ENCODE data around the gene RBPMS2. TPM values are rescaled to one million over a fixed set of nuclear protein-coding genes. Genes with fewer than 3 reads are reported as not detected.

RBPMS2 gene
- total RNA-seq, 4 donors from 2014 or later = 0.15 to 1.8 (median 1.1) TPM; not detected in 1

DNA sequence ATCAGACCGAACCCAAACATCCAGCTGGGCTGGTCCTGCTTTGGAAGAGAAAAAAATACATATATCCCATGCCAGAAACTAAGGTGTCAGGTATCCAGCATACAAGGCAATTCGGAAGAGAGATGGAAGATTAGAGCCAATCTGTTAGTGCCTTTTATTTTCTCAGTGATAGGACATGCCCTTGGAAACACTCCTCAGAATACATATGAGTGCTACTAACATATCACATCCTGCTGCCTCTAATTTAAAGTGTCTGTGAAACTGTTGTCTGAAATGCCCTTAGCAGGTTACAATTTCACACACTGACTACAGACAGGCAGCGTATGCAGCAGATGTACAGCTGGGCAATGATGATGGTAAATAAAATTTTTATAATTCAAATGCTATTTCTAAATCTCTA is 78.9 kb downstream of the RBPMS2 start:
- intact Hi-C loops (cut with DNase I; ENCODE audit: low total_unique reads) = no loop called here
- H3K4me3 ChIP-seq (ENCODE audit: low read depth, poor library complexity, severe bottlenecking) = no peak overlapping the region
- TF ChIP-seq, protein P1, sequence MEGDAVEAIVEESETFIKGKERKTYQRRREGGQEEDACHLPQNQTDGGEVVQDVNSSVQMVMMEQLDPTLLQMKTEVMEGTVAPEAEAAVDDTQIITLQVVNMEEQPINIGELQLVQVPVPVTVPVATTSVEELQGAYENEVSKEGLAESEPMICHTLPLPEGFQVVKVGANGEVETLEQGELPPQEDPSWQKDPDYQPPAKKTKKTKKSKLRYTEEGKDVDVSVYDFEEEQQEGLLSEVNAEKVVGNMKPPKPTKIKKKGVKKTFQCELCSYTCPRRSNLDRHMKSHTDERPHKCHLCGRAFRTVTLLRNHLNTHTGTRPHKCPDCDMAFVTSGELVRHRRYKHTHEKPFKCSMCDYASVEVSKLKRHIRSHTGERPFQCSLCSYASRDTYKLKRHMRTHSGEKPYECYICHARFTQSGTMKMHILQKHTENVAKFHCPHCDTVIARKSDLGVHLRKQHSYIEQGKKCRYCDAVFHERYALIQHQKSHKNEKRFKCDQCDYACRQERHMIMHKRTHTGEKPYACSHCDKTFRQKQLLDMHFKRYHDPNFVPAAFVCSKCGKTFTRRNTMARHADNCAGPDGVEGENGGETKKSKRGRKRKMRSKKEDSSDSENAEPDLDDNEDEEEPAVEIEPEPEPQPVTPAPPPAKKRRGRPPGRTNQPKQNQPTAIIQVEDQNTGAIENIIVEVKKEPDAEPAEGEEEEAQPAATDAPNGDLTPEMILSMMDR (IDR thresholded peaks at IDR 0.05) = no peak
- no peak for TF ChIP-seq POLR2A (IDR thresholded peaks at IDR 0.05)
- 62 to 63% methylated on average over 3 of the region's 3 CpGs for WGBS, 2 donors
- DNase-seq (ENCODE audit: low spot score in 2 of 2) = no peak

DNA sequence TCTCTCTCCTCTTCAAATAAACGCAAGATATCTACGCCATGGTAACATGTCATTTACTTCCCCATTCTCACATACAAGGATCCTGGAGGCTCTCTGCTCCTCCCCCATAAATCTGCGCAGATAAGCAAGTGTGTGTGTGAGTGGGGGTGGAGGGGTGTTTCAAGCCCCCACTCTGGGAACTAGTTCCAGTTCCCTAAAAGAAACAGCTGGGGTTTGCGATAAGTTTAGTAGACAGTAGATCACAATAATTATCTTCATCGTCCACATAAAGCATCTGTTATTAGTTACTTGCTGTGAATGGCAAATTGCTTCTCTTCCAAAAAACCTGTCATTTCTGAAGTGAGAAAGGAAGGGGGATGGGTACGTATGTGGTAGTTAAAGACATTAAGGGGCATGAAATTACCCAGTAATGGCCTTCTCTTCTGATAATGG is 79.8 kb downstream of the RBPMS2 start:
- H3K4me3 ChIP-seq (ENCODE audit: low read depth, poor library complexity, severe bottlenecking) = no peak overlapping the region
- intact Hi-C loops (cut with DNase I; ENCODE audit: low total_unique reads) = no loop called here
- no peak for TF ChIP-seq POLR2A (IDR thresholded peaks at IDR 0.05)
- TF ChIP-seq, protein P1 (IDR thresholded peaks at IDR 0.05) = no peak
- WGBS, 2 donors = 57 to 60% methylated on average over 6 of the region's 6 CpGs
- no peak for DNase-seq (ENCODE audit: low spot score in 2 of 2)

DNA sequence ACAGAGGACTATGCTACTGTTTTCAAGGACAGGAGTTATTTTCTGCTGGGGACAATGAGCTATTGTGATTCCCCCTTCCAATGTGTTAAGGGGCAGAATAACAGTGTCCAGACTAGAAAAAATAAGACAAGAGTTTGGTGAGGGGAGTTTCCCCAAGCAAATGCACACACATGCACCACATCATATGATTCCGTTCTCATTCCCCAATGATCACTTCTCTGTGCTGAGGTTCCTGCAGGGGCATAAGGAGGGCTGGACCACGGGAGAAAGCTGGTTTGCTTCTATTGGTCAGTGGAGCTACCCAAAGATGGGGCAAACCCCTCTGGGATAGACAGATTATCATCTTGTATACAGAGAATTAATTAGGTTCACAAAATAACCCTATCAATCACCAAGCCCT is 80.6 kb downstream of the RBPMS2 start:
- WGBS, 2 donors = 66 to 77% methylated on average over 2 of the region's 2 CpGs

DNA sequence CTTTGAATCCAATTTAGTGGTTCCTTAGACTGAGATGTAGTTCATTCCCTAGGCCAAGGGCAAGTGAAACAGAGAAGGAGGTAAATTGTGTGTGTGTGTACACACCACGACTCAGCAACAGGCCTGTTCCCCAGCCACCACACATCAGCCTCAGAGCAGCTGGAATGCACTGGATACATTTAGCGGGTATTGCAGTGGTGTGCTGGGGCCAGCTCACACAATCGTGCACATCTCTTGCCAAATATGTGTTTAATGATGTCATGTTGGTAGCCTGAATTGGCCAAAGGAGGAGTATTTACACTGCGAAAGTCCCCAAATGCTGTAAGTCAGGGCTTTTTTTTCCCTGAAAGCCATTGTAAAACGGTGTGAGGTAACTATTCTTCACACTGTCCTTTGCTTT is 82.3 kb downstream of the RBPMS2 start:
- no peak overlapping the region for H3K4me3 ChIP-seq (ENCODE audit: low read depth, poor library complexity, severe bottlenecking)
- intact Hi-C loops (cut with DNase I; ENCODE audit: low total_unique reads) = no loop called here
- no peak for TF ChIP-seq POLR2A (IDR thresholded peaks at IDR 0.05)
- TF ChIP-seq, protein P1 (IDR thresholded peaks at IDR 0.05) = no peak
- no peak for DNase-seq (ENCODE audit: low spot score in 2 of 2)
- 12 to 20% methylated on average over 5 of the region's 5 CpGs for WGBS, 2 donors

More for the DNA sequence above, 80.6 kb downstream of the RBPMS2 start:
- no peak for DNase-seq (ENCODE audit: low spot score in 2 of 2)
- TF ChIP-seq POLR2A (IDR thresholded peaks at IDR 0.05) = no peak
- H3K4me3 ChIP-seq (ENCODE audit: low read depth, poor library complexity, severe bottlenecking) = no peak overlapping the region
- intact Hi-C loops (cut with DNase I; ENCODE audit: low total_unique reads) = no loop called here

DNA sequence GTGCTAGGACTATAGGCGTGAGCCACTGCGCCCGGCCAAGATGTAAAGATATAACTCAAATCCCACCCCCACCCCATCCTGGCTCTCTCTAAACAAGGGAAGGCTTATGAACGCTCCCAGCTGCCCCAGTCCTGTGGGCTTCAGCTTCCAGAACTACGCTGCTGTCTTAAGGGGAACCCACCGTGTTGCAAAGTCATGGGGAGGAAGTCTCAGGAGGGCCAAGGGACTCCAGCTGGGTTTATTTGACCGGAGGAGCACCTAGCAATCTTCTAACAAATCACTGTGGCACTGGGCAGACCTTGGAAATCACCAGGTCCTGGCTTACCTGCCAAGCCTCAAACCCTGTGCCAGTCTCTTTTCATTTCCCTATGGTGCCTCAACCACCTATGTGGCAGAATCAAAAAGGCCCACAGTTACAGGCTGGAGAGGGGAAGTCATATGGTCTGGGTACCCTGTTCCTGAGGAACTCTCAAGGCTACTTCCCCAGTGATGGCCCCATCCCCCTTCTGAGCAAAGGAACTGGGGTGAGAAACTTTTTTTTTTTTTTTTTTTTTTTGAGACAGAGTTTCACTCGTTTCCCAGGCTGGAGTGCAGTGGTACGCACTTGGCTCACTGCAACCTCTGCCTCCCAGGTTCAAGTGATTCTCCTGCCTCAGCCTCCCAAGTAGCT is 83.4 kb downstream of the RBPMS2 start:
- intact Hi-C loops (cut with DNase I; ENCODE audit: low total_unique reads) = no loop called here
- 81 to 85% methylated on average over 9 of the region's 9 CpGs for WGBS, 2 donors
- H3K4me3 ChIP-seq (ENCODE audit: low read depth, poor library complexity, severe bottlenecking) = no peak overlapping the region
- TF ChIP-seq POLR2A (IDR thresholded peaks at IDR 0.05) = no peak
- TF ChIP-seq, protein P1 (IDR thresholded peaks at IDR 0.05) = no peak
- DNase-seq (ENCODE audit: low spot score in 2 of 2) = no peak

DNA sequence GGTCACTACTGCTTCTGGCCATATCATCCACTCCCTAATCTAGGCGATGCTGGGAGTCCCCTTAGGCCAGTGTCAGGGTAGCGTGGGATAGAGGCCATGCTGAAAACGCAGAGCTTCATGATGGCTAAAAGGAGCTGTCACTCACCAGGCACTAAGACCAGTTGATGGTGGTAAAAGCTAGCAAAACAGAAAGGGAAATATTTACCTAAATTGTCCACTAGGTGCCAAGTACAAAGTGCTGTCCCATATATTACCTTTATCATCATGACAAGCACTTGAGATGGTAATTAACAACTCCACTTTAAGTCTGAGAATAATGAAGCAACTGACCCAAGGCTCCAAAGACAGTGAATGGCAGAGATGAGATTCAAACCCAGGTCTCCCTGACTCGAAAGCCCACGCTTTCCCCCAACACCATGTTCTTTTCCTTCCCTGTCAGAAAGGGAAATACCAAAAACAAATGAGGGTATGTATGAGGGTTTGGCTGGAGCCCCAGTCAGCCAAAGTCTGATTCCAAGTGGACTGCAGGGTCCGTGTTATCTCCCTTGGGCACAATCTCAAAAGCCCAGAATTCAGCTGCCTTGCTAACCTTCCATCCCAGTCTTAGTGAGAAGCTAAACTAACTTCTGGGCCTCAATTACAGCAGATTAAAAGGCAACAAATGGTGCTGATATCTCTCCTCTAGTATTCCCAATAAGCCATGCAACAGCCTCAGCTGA is 84.7 kb downstream of the RBPMS2 start:
- 69% methylated on average over 6 of the region's 6 CpGs for WGBS, 2 donors
- TF ChIP-seq POLR2A (IDR thresholded peaks at IDR 0.05) = no peak
- TF ChIP-seq, protein P1 (IDR thresholded peaks at IDR 0.05) = no peak
- H3K4me3 ChIP-seq (ENCODE audit: low read depth, poor library complexity, severe bottlenecking) = no peak overlapping the region
- intact Hi-C loops (cut with DNase I; ENCODE audit: low total_unique reads) = no loop called here
- no peak for DNase-seq (ENCODE audit: low spot score in 2 of 2)

Measured in lower leg skin (tissue), 4 donors.